GM15510 (cell line): ENCODE results near the gene PRCD.

Source experiments
- POLR2A ChIP-seq: IDR thresholded peaks from 3 replicates; pipeline ENCODE4 v1.6.1; 2011; ENCODE audit warnings: borderline replicate concordance; ENCODE audit not compliant: insufficient read length; ENCODE audit errors: extremely low read depth

PRCD gene

DNA sequence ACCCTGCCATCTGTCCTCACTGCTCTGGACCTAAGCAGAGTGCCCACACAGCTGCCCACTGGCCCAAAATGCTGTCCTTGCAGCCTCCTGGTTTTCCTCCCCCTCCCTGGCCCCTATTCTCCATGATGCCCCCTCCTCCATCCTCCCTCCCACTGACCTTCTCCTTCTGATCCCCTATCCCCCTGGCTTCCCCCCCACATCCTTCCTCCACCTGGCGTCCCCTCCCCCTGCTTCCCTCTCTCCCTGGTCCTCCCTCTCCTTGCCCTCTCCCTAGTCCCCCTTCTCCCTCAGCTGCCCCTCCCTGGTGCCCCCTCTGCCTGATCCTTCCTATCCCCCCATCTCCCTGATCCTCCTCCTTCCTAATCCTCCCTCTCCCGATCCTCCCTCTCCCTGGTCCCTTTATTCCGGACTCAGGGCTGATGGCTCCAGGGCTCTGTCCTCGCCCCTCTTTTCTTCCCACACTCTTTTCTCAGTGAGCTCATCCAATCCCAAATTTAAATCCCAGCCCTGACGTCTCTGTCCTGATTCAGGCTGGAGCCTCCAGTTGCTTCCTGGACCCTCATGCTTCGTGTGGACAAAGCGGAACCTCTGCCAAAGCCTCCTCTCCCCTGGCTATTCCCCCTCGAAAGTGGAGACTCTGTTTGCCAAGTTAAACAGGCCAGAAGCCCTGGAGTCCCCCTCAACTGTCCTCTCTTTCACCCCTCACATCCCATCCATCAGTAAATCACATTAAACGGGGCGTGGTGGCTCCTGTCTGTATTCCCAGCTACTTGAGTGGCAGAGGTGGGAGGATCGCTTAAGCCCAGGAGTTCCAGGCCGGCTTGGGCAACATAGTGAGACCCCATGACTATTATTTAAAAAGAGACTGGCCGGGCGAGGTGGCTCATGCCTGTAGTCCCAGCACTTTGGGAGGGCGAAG lies 20.5 kb upstream of the PRCD start:
- no peak for TF ChIP-seq POLR2A

DNA sequence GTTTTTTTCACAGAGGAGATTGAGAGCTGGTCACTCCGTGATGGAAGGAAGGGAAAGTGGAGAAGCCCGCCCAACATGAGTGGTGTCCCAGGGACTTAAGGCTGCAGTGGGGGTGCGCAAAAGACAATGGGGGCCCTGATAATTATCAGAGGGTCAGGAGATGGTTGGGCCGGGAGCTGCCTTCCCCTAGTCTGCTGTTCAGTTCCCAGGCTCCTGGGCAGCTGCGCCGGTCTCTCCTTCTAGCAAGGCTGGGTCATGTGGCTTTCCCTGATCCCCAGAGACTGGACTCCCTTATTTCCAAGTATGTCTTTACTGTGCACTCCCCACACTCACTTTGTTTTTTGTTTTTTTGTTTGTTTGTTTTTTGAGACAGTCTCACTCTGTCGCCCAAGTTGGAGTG lies 18.6 kb upstream of the PRCD start:
- TF ChIP-seq POLR2A, result no peak

DNA sequence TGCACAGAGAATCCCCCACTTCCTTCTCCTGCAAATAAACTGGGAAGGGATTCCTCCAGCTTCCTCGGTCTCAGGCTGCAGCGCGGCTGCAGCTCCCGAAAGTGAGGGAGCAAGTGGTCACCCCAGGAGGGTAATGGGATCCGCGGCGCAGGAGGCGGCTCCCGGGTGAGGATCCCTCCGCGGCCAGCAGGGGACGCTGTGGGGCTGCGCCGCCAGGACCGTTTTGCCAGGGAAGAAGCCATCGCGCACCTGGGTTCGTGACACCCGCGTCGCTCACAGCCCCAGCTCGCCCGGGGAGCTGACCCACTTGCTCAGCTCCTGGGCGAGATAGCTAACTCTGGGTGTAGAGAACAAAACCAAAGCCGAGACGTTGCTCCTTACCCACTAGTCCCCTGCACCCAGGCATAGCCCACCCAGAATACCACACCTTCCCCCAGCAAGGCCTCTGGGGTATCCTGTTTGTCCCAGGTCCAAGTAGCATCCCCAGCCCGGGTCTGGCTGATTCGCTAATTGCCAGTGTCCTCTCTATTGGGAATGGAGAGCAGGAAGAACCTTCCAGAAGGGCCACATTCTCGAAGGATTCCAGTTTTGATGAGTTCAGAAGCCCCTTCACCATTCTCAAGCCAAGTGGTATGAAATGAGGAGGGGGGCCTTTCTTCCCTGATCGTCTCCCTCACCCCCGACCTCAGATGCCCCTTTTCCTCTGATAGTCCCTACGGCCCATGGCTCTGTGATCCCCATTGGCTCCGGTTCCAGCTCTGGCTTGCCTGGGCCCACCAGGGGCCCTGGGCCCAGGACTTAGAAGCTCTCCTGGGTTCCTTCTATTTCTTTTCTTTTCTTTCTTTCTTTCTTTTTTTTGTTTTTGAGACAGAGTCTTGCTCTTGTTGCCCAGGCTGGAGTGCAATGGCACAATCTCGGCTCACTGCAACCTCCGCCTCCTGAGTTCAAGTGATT lies 16.5 kb upstream of the PRCD start:
- no peak for TF ChIP-seq POLR2A

DNA sequence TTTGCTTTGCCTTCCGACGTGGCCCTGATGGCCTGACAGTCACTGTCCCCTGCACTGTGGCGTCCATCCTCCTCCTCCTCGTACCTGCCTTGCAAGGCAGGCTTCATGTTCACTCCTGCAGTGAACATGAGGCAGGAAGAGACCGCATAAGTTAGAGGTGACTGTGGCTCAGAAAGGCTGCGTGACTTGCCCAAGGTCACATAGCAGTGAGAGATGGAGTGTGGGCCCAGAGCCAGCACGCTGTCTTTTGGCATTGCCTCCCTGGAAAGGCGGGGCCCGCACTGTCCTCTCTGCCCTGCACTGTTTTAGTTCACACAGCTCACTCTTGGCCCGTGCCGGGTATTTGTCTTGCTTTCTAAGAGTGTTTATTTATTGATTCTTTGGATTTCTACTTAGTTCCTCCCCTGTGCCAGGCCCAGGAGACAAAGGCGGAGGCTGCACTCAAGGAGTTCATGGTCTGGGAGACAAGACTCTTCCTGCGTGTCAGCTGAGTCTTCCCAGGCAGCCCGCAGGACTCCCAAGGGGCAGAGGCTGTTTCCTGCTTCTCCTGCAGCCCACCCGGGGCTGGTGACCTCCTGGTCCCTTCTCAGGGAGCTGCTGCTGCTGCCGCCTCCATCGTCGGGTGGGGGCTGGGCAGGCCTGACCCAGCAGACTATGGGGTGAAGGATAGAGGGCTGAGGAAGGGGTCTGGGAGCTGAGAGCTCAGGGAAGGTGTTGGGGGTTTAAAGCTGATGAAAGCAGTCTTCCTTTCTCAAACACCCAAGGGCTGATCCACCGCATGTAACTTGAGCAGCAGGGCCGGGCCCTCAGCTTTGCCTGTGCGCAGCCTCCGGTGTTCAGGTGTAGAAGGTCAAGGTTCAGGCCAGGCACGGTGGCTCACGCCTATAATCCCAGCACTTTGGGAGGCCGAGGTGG lies 15.0 kb upstream of the PRCD start:
- no peak for TF ChIP-seq POLR2A

DNA sequence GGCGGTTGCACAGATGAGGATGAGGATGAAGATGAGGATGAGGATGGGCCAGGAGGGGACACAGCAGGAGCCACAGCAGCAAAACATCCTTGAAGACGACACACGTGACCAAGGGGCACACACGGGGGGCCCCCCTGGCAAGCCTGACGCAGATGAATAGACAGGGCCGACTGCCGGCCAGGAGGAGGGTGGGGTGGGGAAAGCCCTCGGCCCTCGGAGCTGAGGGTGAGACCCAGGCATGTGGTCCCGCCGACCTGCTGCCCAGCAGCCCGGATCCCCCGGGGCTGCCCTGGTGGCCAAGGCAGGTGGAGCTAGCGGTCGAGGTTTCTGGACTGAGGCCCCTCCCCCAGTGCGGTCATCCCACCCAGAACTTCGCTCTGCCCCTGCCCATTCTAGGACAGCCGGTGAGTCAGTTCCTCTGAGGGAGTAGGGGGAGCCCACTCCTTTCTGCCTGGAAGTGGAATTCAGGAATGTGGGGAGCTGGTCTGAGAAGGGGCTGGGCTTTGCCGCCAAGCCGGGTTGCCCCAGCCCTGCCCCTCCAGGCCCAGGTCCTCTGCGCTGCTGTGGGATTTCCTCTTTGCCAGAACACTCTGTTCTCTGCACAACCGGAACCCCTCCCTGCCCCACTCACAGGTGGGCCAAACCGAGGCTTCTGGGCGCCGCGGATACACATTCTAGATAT lies 12.3 kb upstream of the PRCD start:
- TF ChIP-seq POLR2A, result no peak

DNA sequence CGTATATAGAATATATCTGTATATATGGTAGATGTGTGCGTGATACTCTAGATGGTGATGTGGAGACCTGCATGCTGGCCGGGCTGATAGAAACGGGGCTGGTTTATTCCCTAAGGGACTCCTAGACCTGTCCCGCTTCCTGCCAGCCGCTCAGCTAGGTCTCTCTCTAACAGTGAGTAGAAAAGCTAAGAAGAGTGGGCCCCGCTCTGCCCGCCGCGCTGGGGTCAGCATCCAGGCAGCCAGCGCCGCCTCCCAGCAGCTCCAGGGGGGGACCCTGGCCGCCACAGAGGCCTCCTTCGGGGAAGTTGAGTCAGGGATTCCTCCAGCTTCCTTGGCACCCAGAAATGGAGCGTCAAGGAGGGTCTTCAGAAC lies 11.7 kb upstream of the PRCD start:
- TF ChIP-seq POLR2A, result no peak

DNA sequence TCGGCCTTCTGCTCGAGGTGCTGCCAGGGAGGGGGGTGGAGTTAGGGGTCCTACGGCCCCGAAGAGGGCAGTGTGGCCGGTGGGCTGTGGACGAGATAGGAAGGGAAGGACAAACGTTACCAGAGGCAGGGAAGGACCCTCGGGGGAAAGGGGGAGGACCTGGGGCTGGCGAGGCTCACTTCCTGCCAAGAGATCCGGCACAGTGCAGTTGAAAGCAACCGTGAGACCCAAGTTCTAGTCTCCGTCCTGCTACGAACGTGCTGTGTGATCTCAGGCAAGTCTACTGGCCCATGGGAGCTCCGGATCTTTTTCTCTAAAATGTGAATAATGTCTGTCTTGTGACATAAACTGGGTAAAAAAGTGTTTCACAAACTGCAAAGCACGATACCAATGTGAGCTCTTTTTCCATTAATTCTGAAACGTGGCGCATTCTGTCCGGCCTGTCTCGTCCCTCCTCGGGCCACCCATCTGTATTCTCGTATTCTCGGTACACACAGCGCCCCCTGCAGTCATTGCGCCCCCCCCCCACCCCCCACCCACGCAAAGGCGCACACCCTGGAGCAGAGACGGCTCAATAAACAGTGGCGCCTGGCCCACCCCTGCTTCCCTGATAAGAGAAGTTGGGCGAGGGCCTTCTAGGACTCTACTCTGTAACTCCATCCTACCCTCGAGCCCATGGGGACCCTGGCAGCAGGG lies 11.2 kb upstream of the PRCD start:
- no peak for TF ChIP-seq POLR2A

DNA sequence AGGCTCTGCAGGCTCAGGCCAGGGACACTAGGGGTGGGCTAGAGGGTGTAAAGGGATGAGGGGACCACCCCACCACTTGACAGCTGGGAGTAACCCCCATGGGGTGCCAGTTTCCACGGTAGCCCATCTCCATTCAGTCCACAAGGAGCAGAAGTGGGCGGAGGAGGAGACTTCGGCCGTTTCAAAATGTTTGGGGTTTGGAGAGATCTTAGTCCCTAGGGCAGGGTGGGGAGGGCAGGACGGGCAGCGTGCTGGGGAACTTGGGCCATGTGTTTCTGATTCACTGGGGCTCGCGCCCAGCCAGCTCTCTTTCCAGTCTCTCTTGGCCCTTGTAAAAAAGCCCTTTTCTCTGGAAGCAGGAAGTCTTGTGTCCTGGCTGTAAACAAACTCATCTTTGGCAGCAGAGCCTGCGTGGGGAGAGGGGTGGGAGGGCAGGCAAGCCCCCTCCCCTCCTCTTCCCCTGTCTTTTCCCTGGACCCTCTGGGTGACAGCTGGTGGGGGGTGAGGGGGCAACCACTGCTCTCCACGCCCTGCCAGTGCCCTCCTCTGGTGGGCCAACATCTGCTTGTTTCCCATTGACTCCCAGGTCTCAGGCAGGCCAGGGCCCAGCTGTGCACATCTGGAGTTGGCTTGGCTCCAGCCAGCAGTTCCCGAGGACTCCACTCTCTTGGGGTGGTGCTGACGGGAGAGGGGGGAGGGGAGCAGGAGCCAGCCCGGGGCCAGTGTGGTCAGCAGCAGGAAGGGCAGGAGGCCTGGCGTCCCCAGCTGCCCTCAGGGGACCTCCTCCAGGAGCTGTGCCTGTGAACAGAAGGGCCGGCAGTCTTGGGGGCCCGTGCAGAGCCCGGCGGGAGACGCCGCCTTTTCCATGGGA lies 10.4 kb upstream of the PRCD start:
- no peak for TF ChIP-seq POLR2A

DNA sequence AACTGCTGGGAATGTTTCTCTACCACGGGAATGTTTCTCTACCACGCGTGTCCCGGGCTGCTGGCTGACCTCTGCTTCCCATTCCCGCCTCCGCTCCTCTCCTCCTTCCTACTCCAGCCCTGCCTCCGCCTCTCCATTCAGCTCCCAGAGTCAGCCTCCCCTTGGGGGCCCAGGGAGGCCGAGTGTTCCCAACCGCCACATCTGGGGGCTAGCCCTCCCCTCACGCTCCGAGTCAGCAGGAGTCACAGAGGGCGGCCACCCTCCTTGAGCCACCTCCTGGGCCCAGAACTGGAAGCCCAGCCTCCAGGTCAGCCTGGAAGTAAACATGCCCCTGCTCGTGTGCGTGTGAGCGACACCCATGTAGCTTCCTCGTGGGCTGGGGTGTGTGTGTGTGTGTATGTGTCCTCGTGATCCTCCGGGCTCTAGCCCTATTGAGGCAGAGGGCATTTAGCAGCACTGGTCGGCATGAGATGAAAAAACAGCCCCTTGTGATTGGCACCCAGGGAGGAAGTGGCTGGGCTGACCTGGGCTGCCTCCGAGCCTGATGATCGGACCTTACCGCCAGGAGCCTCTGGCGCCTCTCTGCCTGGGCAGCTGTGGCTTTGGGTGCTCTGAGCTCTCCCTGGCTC lies 9.6 kb upstream of the PRCD start:
- no peak for TF ChIP-seq POLR2A

DNA sequence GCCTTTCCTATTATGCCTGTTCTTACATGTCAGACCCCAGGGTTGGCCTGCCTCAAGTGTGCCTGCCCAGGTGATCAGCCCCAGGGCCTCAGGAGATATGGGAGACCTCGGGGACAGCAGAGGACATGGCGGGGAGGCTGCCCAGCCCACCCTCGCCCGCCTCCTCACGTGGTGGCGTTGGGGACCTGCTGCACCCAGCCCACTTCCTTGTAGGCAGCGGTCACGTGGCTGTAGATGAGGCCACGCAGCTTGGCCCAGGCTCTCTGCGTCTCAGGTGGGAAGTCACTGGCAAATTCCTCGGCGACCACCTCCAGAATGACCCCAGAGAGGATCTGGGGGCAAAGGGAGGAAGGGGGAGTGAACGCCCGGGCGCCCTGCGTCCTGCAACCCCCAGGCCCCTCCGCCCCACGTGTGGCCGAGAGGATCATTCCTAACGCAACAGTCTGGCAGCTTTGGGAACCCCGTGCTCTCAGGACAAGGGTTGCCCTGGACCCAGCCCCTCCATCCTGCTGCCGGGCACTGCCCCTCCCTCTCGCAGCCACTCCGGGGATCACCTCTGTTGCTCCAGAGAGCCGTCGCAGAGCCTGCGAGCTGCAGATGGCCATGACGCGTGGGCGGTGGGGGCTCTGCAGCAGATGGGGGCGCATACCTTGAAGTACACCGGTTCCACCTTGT lies 8.9 kb upstream of the PRCD start:
- no peak for TF ChIP-seq POLR2A

DNA sequence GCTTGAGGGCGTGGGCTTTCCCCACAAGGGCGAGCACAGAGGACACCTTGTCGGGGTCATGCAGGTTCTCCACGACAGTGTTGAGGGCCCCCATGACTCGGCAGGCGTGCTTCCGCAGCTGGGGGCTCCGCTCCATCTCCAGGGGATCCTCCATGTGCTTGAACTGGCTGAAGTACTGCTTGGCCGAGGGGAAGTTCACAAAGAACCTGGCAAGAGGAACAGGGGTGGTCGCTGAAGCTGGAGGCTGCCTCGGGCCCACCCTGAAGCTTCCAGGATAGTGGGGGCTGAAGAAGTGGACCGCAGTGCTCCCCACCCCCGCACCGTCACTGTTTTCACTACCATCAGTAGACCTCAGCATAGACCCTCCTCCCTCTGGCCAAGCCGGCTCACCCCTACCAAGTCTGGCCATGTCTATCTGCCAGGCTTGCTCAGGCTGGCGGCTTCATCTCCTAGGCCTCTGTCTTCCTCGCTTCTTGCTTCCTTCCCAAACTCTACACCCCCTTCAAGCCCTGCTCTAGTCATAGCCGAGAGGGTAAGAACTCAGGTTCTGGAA lies 8.3 kb upstream of the PRCD start:
- TF ChIP-seq POLR2A, result no peak
